ENCODE measurements around the gene GCNT3.

Gene GCNT3

GRCh38 chr15:59596640-59597039 is 14.9 kb upstream of the GCNT3 start:
- no peak for DNase-seq (ENCODE audit: extremely low read depth, low read depth)
- TF ChIP-seq, protein P1, sequence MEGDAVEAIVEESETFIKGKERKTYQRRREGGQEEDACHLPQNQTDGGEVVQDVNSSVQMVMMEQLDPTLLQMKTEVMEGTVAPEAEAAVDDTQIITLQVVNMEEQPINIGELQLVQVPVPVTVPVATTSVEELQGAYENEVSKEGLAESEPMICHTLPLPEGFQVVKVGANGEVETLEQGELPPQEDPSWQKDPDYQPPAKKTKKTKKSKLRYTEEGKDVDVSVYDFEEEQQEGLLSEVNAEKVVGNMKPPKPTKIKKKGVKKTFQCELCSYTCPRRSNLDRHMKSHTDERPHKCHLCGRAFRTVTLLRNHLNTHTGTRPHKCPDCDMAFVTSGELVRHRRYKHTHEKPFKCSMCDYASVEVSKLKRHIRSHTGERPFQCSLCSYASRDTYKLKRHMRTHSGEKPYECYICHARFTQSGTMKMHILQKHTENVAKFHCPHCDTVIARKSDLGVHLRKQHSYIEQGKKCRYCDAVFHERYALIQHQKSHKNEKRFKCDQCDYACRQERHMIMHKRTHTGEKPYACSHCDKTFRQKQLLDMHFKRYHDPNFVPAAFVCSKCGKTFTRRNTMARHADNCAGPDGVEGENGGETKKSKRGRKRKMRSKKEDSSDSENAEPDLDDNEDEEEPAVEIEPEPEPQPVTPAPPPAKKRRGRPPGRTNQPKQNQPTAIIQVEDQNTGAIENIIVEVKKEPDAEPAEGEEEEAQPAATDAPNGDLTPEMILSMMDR (IDR thresholded peaks at IDR 0.05; ENCODE audit: low read depth, low read length), result no peak

GRCh38 chr15:59598461-59598860 is 13.1 kb upstream of the GCNT3 start:
- TF ChIP-seq, protein P1 (IDR thresholded peaks at IDR 0.05; ENCODE audit: low read depth, low read length), result no peak

DNA sequence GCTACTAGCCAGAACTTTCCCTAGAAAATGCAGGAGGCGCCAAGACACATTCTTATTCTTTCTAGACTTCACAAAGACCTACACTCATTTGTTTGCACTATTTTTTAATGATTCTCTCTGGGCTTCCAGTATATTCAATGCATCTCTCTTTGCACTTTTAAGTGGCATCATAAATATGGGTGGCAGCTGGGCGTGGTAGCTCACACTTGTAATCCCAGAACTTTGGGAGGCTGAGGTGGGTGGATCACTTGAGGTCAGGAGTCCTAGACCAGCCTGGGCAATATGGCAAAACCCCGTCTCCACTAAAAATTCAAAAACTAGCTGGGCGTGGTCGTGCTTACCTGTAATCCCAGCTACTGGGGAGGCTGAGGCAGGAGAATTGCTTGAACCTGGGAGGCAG is 5.6 kb upstream of the GCNT3 start:
- TF ChIP-seq, protein P1 (IDR thresholded peaks at IDR 0.05; ENCODE audit: low read depth, low read length), result no peak
- no peak for DNase-seq (ENCODE audit: extremely low read depth, low read depth)

More at GRCh38 chr15:59598461-59598860, 13.1 kb upstream of the GCNT3 start:
- DNase-seq (ENCODE audit: extremely low read depth, low read depth), result no peak

GRCh38 chr15:59609730-59610712 is 1.6 kb upstream of the GCNT3 start:
- TF ChIP-seq, protein P1 (IDR thresholded peaks at IDR 0.05; ENCODE audit: low read depth, low read length), result no peak
- DNase-seq (ENCODE audit: extremely low read depth, low read depth), result no peak

GRCh38 chr15:59614153-59614552 is 2.6 kb downstream of the GCNT3 start:
- TF ChIP-seq, protein P1 (IDR thresholded peaks at IDR 0.05; ENCODE audit: low read depth, low read length), result no peak

DNA sequence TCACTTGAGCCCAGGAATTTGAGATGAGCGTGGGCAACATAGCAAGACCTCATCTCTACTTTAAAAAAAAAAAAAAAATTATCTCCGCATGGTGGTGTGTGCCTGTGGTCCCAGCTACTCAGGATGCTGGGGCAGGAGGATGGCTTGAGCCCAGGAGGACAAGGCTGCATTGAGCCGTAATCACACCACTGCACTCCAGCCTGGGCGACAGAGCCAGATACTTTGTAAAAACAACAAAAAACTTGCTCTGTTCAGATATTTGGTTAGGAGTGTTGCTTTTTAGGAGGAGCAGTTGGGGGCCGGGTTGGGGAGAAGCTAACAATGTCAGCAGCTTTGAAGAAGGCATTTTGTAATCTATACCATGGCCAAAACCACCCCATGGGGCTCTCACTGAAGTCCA is 4.1 kb downstream of the GCNT3 start:
- no peak for DNase-seq (ENCODE audit: extremely low read depth, low read depth)
- TF ChIP-seq, protein P1 (IDR thresholded peaks at IDR 0.05; ENCODE audit: low read depth, low read length), result no peak

More at GRCh38 chr15:59614153-59614552, 2.6 kb downstream of the GCNT3 start:
- DNase-seq (ENCODE audit: extremely low read depth, low read depth), result no peak

DNA sequence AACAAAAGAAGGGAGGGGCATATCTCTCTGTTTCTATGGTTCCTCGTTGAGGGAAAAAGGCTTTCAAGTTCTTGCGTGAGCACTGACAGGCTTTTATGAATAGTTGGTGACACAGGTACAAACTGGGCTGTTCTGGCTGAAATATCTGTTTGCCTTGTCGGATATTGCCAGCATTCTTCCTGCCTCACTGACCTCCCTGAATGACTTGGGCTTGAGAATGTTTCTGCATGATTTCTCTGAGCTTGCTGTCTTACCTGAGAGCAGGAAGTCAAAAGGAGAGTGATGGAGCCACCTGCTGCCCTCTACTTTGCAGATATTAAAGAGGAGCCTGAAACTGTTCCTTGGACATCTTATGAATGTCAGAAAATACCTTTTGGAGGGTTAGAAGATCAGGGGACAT is 4.8 kb downstream of the GCNT3 start:
- no peak for DNase-seq (ENCODE audit: extremely low read depth, low read depth)

More for the DNA sequence above, 4.8 kb downstream of the GCNT3 start:
- TF ChIP-seq, protein P1 (IDR thresholded peaks at IDR 0.05; ENCODE audit: low read depth, low read length), result no peak
